K562 (cell line): ENCODE results near the gene SIDT1.
A peak's percentile ranks its signal among the peaks of the same experiment; 100 is the strongest.

ENCODE experiments used
- CBFA2T3 ChIP-seq: fragments of 450-650 bp; IDR thresholded peaks from 2 replicates; pipeline ENCODE4 v1.6.1; 2017
- CHD2 ChIP-seq: IDR thresholded peaks from 2 replicates; pipeline ENCODE4 v1.6.1; 2011; ENCODE audit warnings: low read depth, low read length
- ELF4 ChIP-seq: fragments of 450-650 bp; formaldehyde crosslinking; IDR thresholded peaks from 2 replicates; pipeline ENCODE4 v1.4.0; 2022; ENCODE audit warnings: missing genetic modification characterization
- EP300 ChIP-seq: IDR thresholded peaks from 2 replicates; pipeline ENCODE4 v1.6.1; 2012; ENCODE audit warnings: low read length, improper control_type of control experiment
- JUN ChIP-seq, 2 experiments: sonication (generic) in 1 of 2; formaldehyde crosslinking in 1 of 2; IDR thresholded peaks; 2 replicates each; pipeline versions ENCODE4 v1.6.1 to v1.8.0; 2012 to 2022; ENCODE audit warnings: borderline replicate concordance in 2 of 2, mild to moderate bottlenecking in 2 of 2, improper control_type of control experiment in 1 of 2, low read depth in 1 of 2, low read length in 1 of 2, missing genetic modification reagents in 1 of 2
- NFE2L1 ChIP-seq: fragments of 450-650 bp; IDR thresholded peaks from 2 replicates; pipeline ENCODE4 v1.6.1; 2016; ENCODE audit warnings: missing genetic modification characterization, low read depth, mild to moderate bottlenecking, missing compliant biosample characterization, moderate library complexity, borderline replicate concordance
- PHF8 ChIP-seq: fragments of 200-600 bp; sonication (generic); IDR thresholded peaks from 2 replicates; pipeline ENCODE4 v1.6.1; 2012; ENCODE audit warnings: mixed run types, mild to moderate bottlenecking, inconsistent platforms, low read length, moderate library complexity, borderline replicate concordance
- TF ChIP-seq, protein P1 (sequence below), 3 experiments: IDR thresholded peaks in 2 of 3; conservative IDR thresholded peaks in 1 of 3; 2 replicates each; pipeline ENCODE4 v1.5.1; 2011 to 2012; ENCODE audit warnings: low read length in 3 of 3, mild to moderate bottlenecking in 3 of 3, control low read depth in 2 of 3, improper control_type of control experiment in 1 of 3, inconsistent platforms in 1 of 3, low read depth in 1 of 3, mixed read lengths in 1 of 3, moderate library complexity in 1 of 3; ENCODE audit not compliant: insufficient read depth in 2 of 3

DNA sequence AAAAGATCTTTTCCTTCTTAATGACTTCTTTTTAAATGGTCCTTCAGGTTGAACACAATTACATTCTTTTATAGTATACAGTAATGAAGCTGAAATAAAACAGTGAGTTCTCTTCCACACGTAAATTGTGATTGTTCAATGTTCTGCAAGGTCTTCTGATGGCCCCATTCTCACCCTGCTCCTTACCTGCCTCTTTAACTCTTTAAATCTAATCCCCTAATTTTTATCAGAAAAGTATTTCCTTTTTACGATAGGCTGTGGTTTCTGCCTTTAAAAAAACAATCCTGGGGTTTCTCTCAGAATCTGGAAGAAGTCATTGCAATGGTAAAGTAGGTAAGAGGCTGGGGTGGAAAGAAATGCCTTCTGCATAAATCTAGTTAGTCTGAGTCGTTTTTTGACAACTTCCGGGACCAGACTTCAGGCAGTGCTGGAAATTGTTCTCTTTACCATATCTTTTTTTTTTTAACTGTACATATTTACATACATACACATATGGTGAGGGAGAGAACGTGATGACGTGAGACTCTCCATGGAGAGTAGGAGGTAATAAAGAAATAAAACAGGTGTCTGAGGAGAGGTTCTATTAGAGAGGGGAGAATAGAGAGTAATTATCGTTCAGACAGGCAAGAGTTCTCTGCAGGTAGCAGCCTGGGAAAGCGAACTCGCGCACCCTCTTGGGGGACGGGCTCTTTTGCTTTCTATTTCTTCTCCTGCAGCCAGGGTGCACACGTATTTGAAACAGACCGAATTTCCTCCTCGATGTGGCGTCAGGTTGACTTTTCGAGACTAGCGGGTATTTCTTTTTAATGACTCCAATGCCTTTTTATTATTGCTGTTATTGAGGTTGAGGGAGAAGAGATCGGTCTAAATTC lies at the start of gene SIDT1:
- no peak for TF ChIP-seq ELF4 (CRISPR knock-in tag)
- TF ChIP-seq EP300: no peak
- no peak for TF ChIP-seq CBFA2T3
- TF ChIP-seq PHF8: no peak
- TF ChIP-seq CHD2: no peak
- TF ChIP-seq, protein P1, sequence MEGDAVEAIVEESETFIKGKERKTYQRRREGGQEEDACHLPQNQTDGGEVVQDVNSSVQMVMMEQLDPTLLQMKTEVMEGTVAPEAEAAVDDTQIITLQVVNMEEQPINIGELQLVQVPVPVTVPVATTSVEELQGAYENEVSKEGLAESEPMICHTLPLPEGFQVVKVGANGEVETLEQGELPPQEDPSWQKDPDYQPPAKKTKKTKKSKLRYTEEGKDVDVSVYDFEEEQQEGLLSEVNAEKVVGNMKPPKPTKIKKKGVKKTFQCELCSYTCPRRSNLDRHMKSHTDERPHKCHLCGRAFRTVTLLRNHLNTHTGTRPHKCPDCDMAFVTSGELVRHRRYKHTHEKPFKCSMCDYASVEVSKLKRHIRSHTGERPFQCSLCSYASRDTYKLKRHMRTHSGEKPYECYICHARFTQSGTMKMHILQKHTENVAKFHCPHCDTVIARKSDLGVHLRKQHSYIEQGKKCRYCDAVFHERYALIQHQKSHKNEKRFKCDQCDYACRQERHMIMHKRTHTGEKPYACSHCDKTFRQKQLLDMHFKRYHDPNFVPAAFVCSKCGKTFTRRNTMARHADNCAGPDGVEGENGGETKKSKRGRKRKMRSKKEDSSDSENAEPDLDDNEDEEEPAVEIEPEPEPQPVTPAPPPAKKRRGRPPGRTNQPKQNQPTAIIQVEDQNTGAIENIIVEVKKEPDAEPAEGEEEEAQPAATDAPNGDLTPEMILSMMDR (IDR thresholded peaks at IDR 0.05 in 2 of 3, conservative IDR thresholded peaks at IDR 0.05 in 1 of 3; ENCODE audit: insufficient read depth in 2 of 3, low read depth in 1 of 3, low read length in 3 of 3): 0 out of 6 replicates have a peak, but pooled peaks of 1 of the 3 experiments have one; percentile 1
- TF ChIP-seq JUN (IDR thresholded peaks at IDR 0.05; ENCODE audit: borderline replicate concordance, low read depth, low read length): no peak
- TF ChIP-seq JUN (CRISPR knock-in tag; IDR thresholded peaks at IDR 0.05; ENCODE audit: borderline replicate concordance): no peak
- no peak for TF ChIP-seq NFE2L1 (tag)
